WTC11 (cell line): ENCODE data around the gene KCNIP4. TPM values are rescaled to one million over a fixed set of nuclear protein-coding genes. Genes with fewer than 3 reads are reported as not detected.

ENCODE experiments used
- ATAC-seq: fragments of 200-7000 bp; cut with Tn5 transposase; 2 replicates; pipeline ENCODE4 v1.10.0; 2021; ENCODE audit warnings: mild to moderate bottlenecking, moderate library complexity
- CTCF ChIA-PET: fragments of 300-600 bp; sonication (Branson Sonifier 250); formaldehyde crosslinking; loops from one replicate; lab custom pipeline; 2021; ENCODE audit warnings: antibody characterized with exemption; lab: Charles Lee
- POLR2A ChIA-PET: fragments of 350-600 bp; sonication (Branson Sonifier 250); formaldehyde crosslinking; loops from one replicate; lab custom pipeline; 2021; ENCODE audit warnings: antibody characterized with exemption; lab: Charles Lee
- DNase-seq: peaks from one replicate; pipeline ENCODE4 v3.0.0; 2021; ENCODE audit warnings: low spot score
- H3K27ac Mint-ChIP-seq: 2 replicates; pipeline ENCODE4 v1.8.0; 2021; ENCODE audit warnings: mixed read lengths
- H3K27me3 Mint-ChIP-seq: 2 replicates; pipeline ENCODE4 v1.8.0; 2021; ENCODE audit warnings: low read depth, mild to moderate bottlenecking, moderate library complexity, mixed read lengths
- H3K36me3 Mint-ChIP-seq: 2 replicates; pipeline ENCODE4 v1.8.0; 2021; ENCODE audit warnings: mixed read lengths
- H3K4me1 Mint-ChIP-seq: 2 replicates; pipeline ENCODE4 v1.8.0; 2022; ENCODE audit warnings: mixed read lengths
- H3K4me3 Mint-ChIP-seq: 2 replicates; pipeline ENCODE4 v1.8.0; 2021; ENCODE audit warnings: mild to moderate bottlenecking, moderate library complexity, mixed read lengths
- H3K9me3 Mint-ChIP-seq: 2 replicates; pipeline ENCODE4 v1.8.0; 2021; ENCODE audit warnings: mixed read lengths
- FOXJ3 ChIP-seq: sonication (generic); formaldehyde crosslinking; IDR thresholded peaks from 2 replicates; pipeline ENCODE4 v1.9.0; 2021; ENCODE audit warnings: missing genetic modification reagents, mild to moderate bottlenecking, borderline replicate concordance
- IRF2 ChIP-seq: sonication (generic); formaldehyde crosslinking; IDR thresholded peaks from 2 replicates; pipeline ENCODE4 v1.8.0; 2022; ENCODE audit warnings: low read depth, missing genetic modification reagents, borderline replicate concordance
- JAZF1 ChIP-seq: fragments of 250-450 bp; sonication (Bioruptor Pico); IDR thresholded peaks from 2 replicates; pipeline ENCODE4 v1.9.0; 2021; ENCODE audit warnings: moderate library complexity, mild to moderate bottlenecking, inconsistent platforms
- KAT7 ChIP-seq: sonication (generic); formaldehyde crosslinking; IDR thresholded peaks from 2 replicates; pipeline ENCODE4 v1.8.1; 2023; ENCODE audit warnings: missing genetic modification reagents, mild to moderate bottlenecking, borderline replicate concordance
- MXD4 ChIP-seq: fragments of 250-450 bp; sonication (Bioruptor Pico); IDR thresholded peaks from 2 replicates; pipeline ENCODE4 v1.8.0; 2021; ENCODE audit warnings: mild to moderate bottlenecking, moderate library complexity, borderline replicate concordance
- NR2C2 ChIP-seq: sonication (generic); formaldehyde crosslinking; IDR thresholded peaks from 2 replicates; pipeline ENCODE4 v1.8.0; 2022; ENCODE audit warnings: mild to moderate bottlenecking, missing genetic modification reagents
- RORB ChIP-seq: fragments of 250-450 bp; sonication (Bioruptor Pico); IDR thresholded peaks from 2 replicates; pipeline ENCODE4 v1.9.0; 2021; ENCODE audit warnings: mild to moderate bottlenecking
- SP1 ChIP-seq: sonication (generic); formaldehyde crosslinking; conservative IDR thresholded peaks from 2 replicates; pipeline ENCODE4 v1.8.1; 2022; ENCODE audit warnings: missing genetic modification reagents
- ZNF138 ChIP-seq: sonication (generic); formaldehyde crosslinking; conservative IDR thresholded peaks from 2 replicates; pipeline ENCODE4 v1.8.1; 2022; ENCODE audit warnings: mild to moderate bottlenecking, moderate library complexity, missing genetic modification reagents
- ZNF317 ChIP-seq: sonication (generic); formaldehyde crosslinking; IDR thresholded peaks from 2 replicates; pipeline ENCODE4 v1.8.1; 2023; ENCODE audit warnings: low read depth, mild to moderate bottlenecking, moderate library complexity, missing genetic modification reagents, borderline replicate concordance
- total RNA-seq: library from RNA; stranded (reverse); gene quantifications from 3 replicates; pipeline ENCODE4 v1.2.3, GENCODE V29; 2021
- TF ChIP-seq, protein P1 (sequence below): sonication (generic); formaldehyde crosslinking; IDR thresholded peaks from 2 replicates; pipeline ENCODE4 v1.8.1; 2022; ENCODE audit warnings: mild to moderate bottlenecking, missing genetic modification reagents, moderate library complexity, borderline replicate concordance
- TF ChIP-seq, protein P2 (sequence below): fragments of 250-450 bp; sonication (Bioruptor Pico); conservative IDR thresholded peaks from 2 replicates; pipeline ENCODE4 v1.9.0; 2021; ENCODE audit warnings: mild to moderate bottlenecking
- TF ChIP-seq, protein P3 (sequence below): sonication (generic); formaldehyde crosslinking; IDR thresholded peaks from 2 replicates; pipeline ENCODE4 v1.8.1; 2023; ENCODE audit warnings: mild to moderate bottlenecking, missing genetic modification reagents, moderate library complexity
- TF ChIP-seq, protein P4 (sequence below): fragments of 250-450 bp; sonication (Bioruptor Pico); IDR thresholded peaks from 2 replicates; pipeline ENCODE4 v1.9.0; 2021; ENCODE audit warnings: mild to moderate bottlenecking
- TF ChIP-seq, protein P5 (sequence below): fragments of 250-450 bp; sonication (Bioruptor Pico); IDR thresholded peaks from 2 replicates; pipeline ENCODE4 v1.9.0; 2021; ENCODE audit warnings: mild to moderate bottlenecking, borderline replicate concordance
- TF ChIP-seq, protein P6 (sequence below): sonication (generic); formaldehyde crosslinking; IDR thresholded peaks from 2 replicates; pipeline ENCODE4 v1.8.1; 2023; ENCODE audit warnings: mild to moderate bottlenecking, missing genetic modification reagents

KCNIP4 gene
- total RNA-seq, 1 experiment from 2014 or later: not detected

DNA sequence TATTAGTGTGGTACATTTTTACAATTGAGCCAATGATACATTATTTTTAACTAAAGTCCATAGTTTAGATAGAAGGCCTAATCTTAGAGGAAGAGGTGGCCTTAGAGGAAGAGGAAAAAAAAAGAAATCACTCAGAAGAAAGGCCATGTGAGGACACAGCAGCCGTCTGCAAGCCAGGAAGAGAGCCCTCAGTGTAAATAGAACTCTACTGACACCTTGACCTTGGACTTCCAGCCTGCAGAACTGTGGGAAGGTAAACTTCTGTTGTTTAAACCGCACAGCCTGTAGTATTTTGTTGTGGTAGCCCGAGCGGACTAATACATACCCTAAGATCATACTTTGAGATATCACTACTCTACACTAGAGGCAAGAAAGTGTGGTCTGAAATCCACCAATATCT lies 5.1 kb upstream of the KCNIP4 start (continued):
- TF ChIP-seq, protein P1, sequence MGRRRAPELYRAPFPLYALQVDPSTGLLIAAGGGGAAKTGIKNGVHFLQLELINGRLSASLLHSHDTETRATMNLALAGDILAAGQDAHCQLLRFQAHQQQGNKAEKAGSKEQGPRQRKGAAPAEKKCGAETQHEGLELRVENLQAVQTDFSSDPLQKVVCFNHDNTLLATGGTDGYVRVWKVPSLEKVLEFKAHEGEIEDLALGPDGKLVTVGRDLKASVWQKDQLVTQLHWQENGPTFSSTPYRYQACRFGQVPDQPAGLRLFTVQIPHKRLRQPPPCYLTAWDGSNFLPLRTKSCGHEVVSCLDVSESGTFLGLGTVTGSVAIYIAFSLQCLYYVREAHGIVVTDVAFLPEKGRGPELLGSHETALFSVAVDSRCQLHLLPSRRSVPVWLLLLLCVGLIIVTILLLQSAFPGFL (CRISPR knock-in tag): no peak
- no peak for TF ChIP-seq RORB (CRISPR knock-in tag)
- no peak for TF ChIP-seq IRF2
- TF ChIP-seq FOXJ3 (CRISPR knock-in tag): no peak
- TF ChIP-seq MXD4 (CRISPR knock-in tag): no peak
- TF ChIP-seq KAT7 (CRISPR knock-in tag): no peak
- TF ChIP-seq, all 79 proteins: peak for 0

DNA sequence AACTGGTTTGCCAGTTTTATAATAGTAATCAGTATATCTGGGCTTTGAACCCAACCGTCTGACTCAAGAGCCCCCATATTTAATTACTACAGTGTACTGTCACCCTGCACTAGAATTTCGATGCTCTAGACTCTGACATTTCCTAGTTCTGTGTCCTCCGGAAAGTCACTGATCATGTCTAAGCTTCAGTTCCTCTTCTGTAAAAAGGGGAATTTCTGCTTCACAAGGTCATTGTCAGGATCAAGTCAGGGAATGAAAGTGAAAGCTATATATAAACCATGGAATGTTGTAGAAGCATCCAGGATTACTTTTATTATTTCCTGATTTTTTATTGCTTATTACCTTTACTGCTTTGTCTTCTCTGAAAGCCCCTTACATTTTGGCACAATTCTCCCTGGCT lies 4.0 kb upstream of the KCNIP4 start:
- TF ChIP-seq, protein P2, sequence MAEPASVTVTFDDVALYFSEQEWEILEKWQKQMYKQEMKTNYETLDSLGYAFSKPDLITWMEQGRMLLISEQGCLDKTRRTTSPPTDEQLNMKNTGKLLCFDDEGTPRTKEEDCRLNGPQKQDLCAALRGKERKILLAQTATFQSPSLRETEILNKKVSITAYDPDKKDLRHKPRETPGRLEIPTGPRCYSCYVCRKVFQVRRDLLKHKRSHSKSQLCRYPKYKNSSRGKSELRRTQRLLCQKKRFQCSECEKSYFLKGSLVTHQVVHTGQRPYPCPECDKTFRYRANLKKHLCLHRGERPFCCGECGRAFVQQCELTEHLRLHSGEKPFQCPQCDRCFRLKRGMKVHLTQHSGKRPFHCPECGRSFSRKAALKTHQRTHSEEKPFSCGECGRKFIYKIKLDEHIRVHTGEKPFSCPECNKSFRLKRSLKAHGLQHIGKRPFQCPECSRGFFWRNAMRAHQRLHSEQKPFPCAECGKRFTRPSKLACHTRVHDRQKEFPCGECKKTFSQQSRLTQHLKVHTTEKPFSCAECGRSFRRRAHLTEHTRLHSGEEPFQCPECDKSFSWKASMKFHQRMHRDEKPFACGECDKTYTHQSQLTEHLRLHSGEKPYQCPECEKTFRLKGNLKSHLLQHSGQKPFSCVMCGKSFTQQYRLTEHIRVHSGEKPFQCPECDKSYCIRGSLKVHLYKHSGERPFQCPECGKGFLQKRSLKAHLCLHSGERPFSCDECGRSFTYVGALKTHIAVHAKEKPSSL (CRISPR knock-in tag): no peak
- TF ChIP-seq, protein P3, sequence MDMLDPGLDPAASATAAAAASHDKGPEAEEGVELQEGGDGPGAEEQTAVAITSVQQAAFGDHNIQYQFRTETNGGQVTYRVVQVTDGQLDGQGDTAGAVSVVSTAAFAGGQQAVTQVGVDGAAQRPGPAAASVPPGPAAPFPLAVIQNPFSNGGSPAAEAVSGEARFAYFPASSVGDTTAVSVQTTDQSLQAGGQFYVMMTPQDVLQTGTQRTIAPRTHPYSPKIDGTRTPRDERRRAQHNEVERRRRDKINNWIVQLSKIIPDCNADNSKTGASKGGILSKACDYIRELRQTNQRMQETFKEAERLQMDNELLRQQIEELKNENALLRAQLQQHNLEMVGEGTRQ (CRISPR knock-in tag): no peak
- no peak for TF ChIP-seq JAZF1
- no peak for TF ChIP-seq NR2C2 (CRISPR knock-in tag)
- TF ChIP-seq, protein P4, sequence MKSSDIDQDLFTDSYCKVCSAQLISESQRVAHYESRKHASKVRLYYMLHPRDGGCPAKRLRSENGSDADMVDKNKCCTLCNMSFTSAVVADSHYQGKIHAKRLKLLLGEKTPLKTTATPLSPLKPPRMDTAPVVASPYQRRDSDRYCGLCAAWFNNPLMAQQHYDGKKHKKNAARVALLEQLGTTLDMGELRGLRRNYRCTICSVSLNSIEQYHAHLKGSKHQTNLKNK (CRISPR knock-in tag): no peak
- no peak for TF ChIP-seq KAT7 (CRISPR knock-in tag)
- TF ChIP-seq SP1 (CRISPR knock-in tag): no peak
- TF ChIP-seq ZNF317 (CRISPR knock-in tag): no peak
- TF ChIP-seq, protein P5, sequence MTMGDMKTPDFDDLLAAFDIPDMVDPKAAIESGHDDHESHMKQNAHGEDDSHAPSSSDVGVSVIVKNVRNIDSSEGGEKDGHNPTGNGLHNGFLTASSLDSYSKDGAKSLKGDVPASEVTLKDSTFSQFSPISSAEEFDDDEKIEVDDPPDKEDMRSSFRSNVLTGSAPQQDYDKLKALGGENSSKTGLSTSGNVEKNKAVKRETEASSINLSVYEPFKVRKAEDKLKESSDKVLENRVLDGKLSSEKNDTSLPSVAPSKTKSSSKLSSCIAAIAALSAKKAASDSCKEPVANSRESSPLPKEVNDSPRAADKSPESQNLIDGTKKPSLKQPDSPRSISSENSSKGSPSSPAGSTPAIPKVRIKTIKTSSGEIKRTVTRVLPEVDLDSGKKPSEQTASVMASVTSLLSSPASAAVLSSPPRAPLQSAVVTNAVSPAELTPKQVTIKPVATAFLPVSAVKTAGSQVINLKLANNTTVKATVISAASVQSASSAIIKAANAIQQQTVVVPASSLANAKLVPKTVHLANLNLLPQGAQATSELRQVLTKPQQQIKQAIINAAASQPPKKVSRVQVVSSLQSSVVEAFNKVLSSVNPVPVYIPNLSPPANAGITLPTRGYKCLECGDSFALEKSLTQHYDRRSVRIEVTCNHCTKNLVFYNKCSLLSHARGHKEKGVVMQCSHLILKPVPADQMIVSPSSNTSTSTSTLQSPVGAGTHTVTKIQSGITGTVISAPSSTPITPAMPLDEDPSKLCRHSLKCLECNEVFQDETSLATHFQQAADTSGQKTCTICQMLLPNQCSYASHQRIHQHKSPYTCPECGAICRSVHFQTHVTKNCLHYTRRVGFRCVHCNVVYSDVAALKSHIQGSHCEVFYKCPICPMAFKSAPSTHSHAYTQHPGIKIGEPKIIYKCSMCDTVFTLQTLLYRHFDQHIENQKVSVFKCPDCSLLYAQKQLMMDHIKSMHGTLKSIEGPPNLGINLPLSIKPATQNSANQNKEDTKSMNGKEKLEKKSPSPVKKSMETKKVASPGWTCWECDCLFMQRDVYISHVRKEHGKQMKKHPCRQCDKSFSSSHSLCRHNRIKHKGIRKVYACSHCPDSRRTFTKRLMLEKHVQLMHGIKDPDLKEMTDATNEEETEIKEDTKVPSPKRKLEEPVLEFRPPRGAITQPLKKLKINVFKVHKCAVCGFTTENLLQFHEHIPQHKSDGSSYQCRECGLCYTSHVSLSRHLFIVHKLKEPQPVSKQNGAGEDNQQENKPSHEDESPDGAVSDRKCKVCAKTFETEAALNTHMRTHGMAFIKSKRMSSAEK (CRISPR knock-in tag): no peak
- TF ChIP-seq, protein P6, sequence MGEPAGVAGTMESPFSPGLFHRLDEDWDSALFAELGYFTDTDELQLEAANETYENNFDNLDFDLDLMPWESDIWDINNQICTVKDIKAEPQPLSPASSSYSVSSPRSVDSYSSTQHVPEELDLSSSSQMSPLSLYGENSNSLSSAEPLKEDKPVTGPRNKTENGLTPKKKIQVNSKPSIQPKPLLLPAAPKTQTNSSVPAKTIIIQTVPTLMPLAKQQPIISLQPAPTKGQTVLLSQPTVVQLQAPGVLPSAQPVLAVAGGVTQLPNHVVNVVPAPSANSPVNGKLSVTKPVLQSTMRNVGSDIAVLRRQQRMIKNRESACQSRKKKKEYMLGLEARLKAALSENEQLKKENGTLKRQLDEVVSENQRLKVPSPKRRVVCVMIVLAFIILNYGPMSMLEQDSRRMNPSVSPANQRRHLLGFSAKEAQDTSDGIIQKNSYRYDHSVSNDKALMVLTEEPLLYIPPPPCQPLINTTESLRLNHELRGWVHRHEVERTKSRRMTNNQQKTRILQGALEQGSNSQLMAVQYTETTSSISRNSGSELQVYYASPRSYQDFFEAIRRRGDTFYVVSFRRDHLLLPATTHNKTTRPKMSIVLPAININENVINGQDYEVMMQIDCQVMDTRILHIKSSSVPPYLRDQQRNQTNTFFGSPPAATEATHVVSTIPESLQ: no peak
- TF ChIP-seq ZNF138: no peak
- Mint-ChIP-seq H3K27ac (no peak overlapping the region), H3K4me3 (no peak overlapping the region), H3K36me3 (no peaks in the 10 kb centered on the region), H3K27me3 (peaks cover 26% of the 10 kb centered on the region), H3K4me1 (peaks cover 12% of the 10 kb centered on the region), H3K9me3 (no peaks in the 10 kb centered on the region)
- ChIA-PET CTCF (no interaction called here), POLR2A (no interaction called here)
- ATAC-seq: no peak
- no peak for DNase-seq
